KBM-7 (cell line): ENCODE data around the gene HECW1.

Experiments
- DNase-seq: peaks from one replicate; pipeline ENCODE4 v3.0.0-alpha.2; 2015
- in situ Hi-C: fragments of 300-500 bp; cut with MboI; formaldehyde crosslinking; loops from 2 replicates; pipeline ENCODE4 v1.14.3; 2020; ENCODE audit warnings: low sequenced_read_pairs, low pct_unique_long_range_greater_than_20kb, mixed read lengths

HECW1 gene

DNA sequence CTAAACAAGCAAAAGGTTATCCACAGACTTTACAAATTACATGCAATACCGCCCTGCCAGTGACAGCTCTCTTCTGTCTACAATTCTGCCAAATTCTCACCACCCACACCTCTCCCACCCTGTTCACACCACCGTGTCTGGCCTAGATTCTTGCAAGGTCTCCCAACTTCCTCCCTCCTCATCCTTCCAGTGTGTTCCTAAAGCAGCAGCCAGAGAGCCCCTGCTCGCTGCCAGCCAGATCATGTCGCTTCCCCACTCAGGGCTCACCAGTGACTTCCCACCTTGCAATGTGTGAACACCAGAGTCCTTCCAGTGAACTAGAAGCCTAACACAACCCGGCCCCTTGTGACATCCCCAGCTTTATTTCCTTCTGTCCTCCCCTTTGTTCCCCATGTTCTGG, 121.6 kb downstream of the HECW1 start:
- DNase-seq, result no peak
- in situ Hi-C loops, result no loop called here

GRCh38 chr7:43234968-43235367, 122.5 kb downstream of the HECW1 start:
- no peak for DNase-seq
- in situ Hi-C loops, result no loop called here

- in situ Hi-C loops, result no loop called here
- DNase-seq, result no peak
Observed at GRCh38 chr7:43240565-43240964, 128.1 kb downstream of the HECW1 start.

DNA sequence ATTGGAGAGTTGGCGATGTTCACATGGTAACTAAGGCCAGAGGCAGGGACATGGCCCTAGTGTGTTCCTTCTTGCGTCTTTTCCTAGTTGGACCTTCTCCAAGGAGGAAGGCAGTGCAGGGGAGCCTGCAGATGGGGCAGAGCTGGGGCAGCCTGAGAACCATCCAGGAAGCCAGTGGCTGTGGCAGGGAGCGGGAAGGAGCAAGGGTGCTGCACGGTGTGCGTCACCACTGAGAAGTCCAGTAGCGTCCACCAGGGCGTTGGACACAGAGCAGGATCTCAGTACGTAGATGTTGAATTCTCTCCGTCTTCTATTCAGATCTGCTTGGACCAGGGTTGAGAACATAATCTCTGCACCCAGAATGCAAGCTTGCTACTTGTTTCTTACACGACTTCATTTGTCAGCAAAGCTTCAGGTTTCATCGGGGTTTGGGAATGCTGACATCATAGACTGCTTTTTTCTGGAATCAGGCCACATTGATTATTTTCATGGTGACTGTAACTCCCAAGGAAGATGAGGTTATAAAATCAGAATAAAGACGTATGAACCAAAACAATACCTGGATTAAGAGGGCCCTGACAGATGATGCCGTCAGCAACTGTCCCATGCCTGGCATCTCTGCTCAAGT, 130.3 kb downstream of the HECW1 start:
- DNase-seq, result no peak
- in situ Hi-C loops, result no loop called here

DNA sequence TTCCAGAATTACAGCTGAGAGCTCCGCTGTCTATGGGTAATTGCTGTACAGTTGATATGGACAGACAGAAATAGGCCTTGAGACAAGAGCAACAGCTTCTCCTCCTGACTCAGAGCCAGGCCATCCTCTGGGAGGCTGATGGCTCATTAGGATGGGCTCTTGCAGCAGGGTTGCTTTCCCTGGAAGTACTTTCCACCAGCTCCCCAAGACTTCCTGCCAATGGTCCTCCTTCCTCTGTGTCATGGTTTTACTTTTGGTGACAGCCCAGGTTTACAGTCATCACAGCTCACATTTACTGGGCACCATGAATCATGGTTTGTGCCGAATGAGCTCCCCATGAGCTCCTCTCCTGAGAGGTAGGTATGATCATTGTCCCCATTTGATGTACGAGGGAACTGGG, 131.8 kb downstream of the HECW1 start:
- in situ Hi-C loops, result no loop called here
- no peak for DNase-seq

- DNase-seq, result no peak
- in situ Hi-C loops, result no loop called here
Observed at GRCh38 chr7:43244784-43245183, 132.3 kb downstream of the HECW1 start.

DNA sequence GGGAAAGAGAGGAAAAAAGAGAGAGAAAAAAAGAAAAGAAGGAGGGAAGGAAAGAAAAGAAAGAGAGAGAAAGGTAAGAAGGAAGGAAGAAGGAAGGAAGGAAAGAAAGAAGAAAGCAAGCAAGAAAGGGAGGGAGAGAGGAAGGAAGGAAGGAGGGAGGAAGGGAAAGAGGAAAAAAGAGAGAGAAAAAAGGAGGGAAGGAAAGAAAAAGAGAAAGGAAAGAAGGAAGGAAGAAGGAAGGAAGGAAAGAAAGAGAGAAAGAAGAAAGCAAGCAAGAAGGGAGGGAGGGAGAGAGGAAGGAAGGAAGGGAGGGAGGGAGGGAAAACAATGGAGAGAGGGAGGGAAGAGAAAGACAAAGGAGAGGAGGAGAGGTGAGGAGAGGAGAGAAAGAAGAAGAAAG, 135.3 kb downstream of the HECW1 start:
- no peak for DNase-seq
- in situ Hi-C loops, result no loop called here

- DNase-seq, result no peak
- in situ Hi-C loops, result no loop called here
Observed at GRCh38 chr7:43248553-43248952, 136.1 kb downstream of the HECW1 start.

DNA sequence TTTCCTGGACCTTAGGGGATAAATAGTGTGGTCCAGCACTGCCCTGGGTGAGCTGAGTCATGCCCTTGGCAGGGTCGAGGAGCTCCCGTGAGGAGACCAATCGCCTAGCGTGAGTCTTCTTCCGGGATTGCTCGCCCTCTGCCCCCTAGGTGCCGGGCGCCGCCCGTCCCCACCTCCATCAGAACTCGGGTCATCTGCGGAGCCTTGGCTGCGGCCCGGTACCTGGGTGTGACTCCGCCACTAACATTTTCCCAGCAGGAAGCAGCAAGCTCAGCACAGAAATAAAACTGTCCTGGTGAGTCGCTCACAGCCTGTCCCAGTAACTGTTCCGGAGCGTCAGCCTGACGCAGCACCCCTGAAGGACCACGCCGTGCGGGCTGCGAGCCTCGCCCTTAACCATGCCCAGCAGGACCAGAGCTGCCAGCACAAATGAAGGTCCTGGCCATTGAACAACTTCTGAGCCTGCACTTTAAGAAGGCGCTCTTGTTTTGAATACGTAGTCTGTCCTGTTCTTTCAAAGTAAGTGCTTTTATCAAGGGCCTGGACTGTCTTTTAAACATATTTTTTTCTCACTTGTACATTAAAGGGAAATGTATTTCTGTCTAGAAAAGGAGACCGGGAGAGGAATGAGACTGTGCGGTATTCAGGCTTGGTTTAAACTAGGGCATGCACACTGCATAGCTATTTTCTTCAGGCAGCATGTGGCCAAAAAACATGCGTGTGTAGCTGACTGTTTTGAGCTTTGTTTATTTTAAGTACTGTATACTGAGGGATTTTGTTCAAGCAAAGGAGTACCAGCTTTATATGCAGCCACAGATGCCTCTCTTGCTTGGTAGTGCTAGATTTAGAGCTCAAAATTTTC, 136.7 kb downstream of the HECW1 start:
- no peak for DNase-seq
- in situ Hi-C loops, result no loop called here

DNA sequence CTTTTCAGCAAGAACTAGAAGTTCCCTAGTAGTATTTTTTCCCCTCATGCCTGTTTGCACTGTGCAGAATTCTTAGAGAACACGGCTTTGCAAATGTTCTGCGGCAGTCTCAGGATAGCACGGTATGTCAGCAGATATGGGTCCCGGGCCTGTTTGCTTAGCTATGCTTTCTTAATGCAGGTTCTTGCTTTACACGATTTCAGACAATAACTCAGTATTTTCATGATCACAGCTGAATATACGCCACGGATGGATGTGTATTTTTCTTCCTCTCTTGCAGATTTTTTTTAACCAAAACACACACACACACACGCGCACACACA, 137.3 kb downstream of the HECW1 start:
- in situ Hi-C loops, result no loop called here
- DNase-seq, result no peak

DNA sequence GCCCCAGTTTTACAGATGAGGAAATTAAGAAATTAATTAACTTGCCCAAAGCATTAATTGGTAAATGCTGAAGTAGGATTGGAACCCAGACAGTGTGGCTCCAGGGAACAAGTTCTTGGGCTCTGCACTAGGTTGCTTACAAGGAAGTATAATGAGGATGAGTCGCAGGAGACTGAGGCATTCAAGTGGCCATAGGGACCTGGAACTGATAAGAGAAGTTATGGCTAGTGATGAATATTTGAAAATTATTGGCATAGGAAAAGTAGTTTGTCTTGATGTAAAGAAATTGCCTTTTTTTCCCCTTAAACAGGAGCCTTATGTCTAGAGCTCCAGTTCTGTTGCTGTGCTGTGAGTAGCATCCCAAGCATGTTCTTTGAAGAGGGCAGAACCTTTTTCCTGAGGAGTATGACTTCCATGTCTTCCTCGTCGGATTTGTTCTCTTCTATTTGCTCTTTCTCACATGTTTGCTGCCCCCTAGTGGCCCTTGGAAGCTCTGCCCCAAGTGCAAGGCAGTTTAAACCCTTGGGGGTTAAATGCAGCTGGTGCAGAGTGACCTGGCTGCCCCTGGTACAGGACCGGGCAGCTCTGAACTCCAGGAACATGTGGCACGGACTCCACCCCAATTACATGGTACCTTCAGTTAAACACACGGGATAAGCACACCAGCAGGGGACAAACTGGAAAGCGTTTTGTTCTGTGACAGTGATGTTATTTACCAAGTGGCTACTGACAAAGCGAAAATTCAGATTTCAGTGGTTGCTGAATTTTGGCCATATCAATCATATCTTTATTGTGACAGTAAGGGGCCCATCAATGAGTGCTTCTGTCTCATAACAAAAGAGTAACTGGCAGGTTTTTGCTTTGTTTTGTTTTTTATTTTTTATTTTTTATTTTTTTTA, 148.8 kb downstream of the HECW1 start:
- in situ Hi-C loops, result no loop called here
- DNase-seq, result peak; percentile 82

DNA sequence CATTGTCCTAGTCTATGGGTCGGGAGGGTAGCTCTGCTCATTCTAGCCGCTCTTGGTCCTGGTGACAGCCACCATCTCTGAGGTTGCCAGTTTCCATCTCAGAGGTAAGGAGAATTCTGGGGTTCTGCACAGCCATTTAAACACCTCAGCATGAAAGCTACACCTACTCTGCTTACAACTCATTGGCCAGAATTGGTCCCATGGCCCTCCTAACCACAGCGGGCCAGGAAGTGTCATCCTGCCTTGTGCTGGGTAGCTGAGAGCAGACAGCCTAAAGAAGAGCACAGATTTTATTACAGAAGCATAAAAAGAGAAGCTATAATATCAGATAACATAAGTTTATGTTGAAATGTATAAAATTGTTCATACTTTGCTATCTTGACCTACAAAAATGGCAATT, 152.7 kb downstream of the HECW1 start:
- in situ Hi-C loops, result no loop called here

DNA sequence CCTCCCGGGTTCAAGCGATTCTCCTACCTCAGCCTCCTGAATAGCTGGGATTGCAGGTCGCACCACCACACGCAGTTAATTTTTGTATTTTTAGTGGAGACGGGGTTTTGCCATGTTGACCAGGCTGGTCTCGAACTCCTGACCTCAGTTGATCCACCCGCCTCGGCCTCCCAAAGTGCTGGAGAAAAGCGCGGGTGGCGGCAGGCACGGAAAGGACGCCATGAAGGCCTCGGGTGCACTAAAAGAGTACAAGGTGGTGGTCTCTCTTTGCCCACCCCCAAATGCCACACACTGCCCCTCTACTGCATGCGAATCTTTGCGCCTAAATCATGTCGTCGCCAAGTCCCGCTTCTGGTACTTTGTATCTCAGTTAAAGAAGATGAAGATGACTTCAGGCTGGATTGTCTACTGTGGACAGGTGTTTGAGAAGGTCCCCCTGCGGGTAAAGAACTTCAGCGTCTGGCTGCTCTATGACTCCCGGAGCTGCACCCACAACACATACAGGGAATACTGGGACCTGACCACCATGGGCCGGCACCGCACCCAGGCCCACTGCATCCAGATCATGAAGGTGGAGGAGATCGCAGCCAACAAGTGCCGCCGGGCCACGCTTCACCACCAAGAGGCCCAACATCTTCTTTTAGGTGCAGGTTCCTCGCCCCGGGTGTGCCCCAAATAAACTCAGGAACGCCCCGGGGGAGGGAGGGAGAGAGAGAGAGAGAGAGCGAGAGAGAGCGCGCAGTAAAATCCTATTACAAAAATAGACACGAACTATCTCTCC, 161.7 kb downstream of the HECW1 start:
- in situ Hi-C loops, result no loop called here
- DNase-seq, result no peak

More for the DNA sequence above, 152.7 kb downstream of the HECW1 start:
- DNase-seq, result no peak

DNA sequence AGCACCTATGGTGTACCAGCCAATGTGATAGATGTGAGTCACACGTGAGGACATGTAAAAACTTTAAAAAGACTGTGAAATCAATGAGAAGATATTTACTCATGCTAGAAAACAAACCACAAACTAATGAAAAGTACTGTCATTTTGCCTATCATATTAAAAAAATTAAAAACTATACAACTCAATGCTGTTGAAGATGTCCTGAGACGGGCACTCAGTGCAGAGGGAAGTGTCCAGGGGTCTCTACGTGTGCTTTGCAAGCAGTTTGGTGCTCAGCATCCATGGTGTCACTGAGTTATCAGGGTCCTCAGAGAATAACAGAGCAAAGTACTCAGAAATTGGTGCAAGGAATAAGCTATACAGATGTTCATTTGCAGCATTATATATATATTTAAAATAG, 162.3 kb downstream of the HECW1 start:
- no peak for DNase-seq
- in situ Hi-C loops, result no loop called here

DNA sequence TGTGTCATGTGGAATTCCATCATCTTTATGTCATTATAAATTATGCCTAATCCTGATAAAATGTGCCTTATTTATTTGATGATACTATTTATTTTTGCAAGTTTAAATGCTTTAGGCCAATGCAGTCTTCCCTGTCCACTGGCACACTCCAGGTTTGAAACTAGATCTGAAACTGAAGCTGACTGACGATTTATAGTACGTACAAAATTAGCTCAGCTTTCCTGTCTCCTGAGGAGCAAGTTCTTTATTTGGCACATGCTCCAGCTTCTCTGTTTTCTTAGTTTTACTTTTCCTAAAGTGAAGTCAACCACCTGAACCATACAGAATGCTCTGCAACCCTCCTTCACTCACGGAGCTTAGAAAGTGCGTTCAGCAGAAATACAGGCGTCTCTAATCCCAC, 164.1 kb downstream of the HECW1 start:
- no peak for DNase-seq
- in situ Hi-C loops, result no loop called here

- in situ Hi-C loops, result no loop called here
- DNase-seq, result no peak
Observed at GRCh38 chr7:43278088-43278644, 165.7 kb downstream of the HECW1 start.

DNA sequence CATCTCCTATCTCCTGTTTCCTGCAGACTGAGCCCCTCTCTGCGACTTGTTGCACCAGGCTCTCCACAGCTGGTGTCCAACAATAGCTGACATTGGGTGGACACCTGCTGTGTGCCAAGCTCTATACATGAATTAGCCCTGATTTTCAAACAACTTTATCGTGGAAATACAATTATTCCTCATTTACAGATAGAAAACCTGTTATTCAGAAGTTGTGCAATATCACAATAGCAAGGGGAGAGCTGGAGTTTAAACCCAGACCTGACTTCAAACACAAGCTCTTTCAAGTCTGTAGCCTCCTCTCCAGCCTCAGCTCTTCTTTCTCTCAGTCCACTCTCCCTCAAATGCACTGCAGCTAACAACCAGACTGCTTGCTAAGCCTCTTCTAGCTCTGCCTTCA, 168.8 kb downstream of the HECW1 start:
- no peak for DNase-seq
- in situ Hi-C loops, result no loop called here

DNA sequence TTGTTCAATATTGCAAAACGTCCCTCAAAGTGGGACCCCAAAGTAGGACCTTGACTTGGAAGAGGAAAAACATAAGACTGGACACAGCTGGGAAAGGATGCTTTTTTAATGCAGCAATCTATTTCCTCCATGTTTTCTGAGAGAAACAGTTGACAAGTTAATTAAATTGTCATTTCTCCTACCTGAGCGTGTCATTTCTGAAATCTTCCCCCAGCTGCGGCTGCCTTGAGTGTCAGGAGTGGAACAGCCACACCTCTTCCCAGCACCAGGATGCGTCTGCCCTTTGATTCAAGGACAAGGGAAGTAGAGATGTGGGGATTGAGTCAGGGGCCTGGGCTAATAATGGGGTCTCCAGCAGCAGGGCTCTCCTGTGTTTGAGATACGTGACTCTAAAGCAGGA, 171.3 kb downstream of the HECW1 start:
- no peak for DNase-seq
- in situ Hi-C loops, result no loop called here

- in situ Hi-C loops, result no loop called here
Observed at GRCh38 chr7:43289826-43290225, 177.4 kb downstream of the HECW1 start.

More at GRCh38 chr7:43289826-43290225, 177.4 kb downstream of the HECW1 start:
- no peak for DNase-seq
